WTC11 (cell line): ENCODE data around the gene CTBP1. TPM values are rescaled to one million over a fixed set of nuclear protein-coding genes. Genes with fewer than 3 reads are reported as not detected.
A peak's percentile ranks its signal among the peaks of the same experiment; 100 is the strongest.

Experiments
- ATAC-seq: fragments of 200-7000 bp; cut with Tn5 transposase; 2 replicates; pipeline ENCODE4 v1.10.0; 2021; ENCODE audit warnings: mild to moderate bottlenecking, moderate library complexity
- CTCF ChIA-PET: fragments of 300-600 bp; sonication (Branson Sonifier 250); formaldehyde crosslinking; loops from one replicate; lab custom pipeline; 2021; ENCODE audit warnings: antibody characterized with exemption; lab: Charles Lee
- POLR2A ChIA-PET: fragments of 350-600 bp; sonication (Branson Sonifier 250); formaldehyde crosslinking; loops from one replicate; lab custom pipeline; 2021; ENCODE audit warnings: antibody characterized with exemption; lab: Charles Lee
- DNase-seq: peaks from one replicate; pipeline ENCODE4 v3.0.0; 2021; ENCODE audit warnings: low spot score
- H3K27ac Mint-ChIP-seq: 2 replicates; pipeline ENCODE4 v1.8.0; 2021; ENCODE audit warnings: mixed read lengths
- H3K27me3 Mint-ChIP-seq: 2 replicates; pipeline ENCODE4 v1.8.0; 2021; ENCODE audit warnings: low read depth, mild to moderate bottlenecking, moderate library complexity, mixed read lengths
- H3K36me3 Mint-ChIP-seq: 2 replicates; pipeline ENCODE4 v1.8.0; 2021; ENCODE audit warnings: mixed read lengths
- H3K4me1 Mint-ChIP-seq: 2 replicates; pipeline ENCODE4 v1.8.0; 2022; ENCODE audit warnings: mixed read lengths
- H3K4me3 Mint-ChIP-seq: 2 replicates; pipeline ENCODE4 v1.8.0; 2021; ENCODE audit warnings: mild to moderate bottlenecking, moderate library complexity, mixed read lengths
- H3K9me3 Mint-ChIP-seq: 2 replicates; pipeline ENCODE4 v1.8.0; 2021; ENCODE audit warnings: mixed read lengths
- AR ChIP-seq: fragments of 250-450 bp; sonication (Bioruptor Pico); IDR thresholded peaks from 2 replicates; pipeline ENCODE4 v1.9.0; 2021; ENCODE audit warnings: mild to moderate bottlenecking
- ARID4B ChIP-seq: sonication (generic); formaldehyde crosslinking; IDR thresholded peaks from 2 replicates; pipeline ENCODE4 v1.8.0; 2023; ENCODE audit warnings: missing genetic modification reagents, mild to moderate bottlenecking, borderline replicate concordance
- ATF1 ChIP-seq: sonication (generic); formaldehyde crosslinking; IDR thresholded peaks from 2 replicates; pipeline ENCODE4 v1.8.1; 2023; ENCODE audit warnings: mild to moderate bottlenecking, moderate library complexity, missing genetic modification reagents
- CDX4 ChIP-seq: fragments of 250-450 bp; sonication (Bioruptor Pico); IDR thresholded peaks from 2 replicates; pipeline ENCODE4 v1.9.0; 2021; ENCODE audit warnings: moderate library complexity, mild to moderate bottlenecking, inconsistent platforms, borderline replicate concordance
- ETV6 ChIP-seq: sonication (generic); formaldehyde crosslinking; IDR thresholded peaks from 2 replicates; pipeline ENCODE4 v1.8.1; 2022; ENCODE audit warnings: mild to moderate bottlenecking, missing genetic modification reagents
- FOXK1 ChIP-seq: sonication (generic); formaldehyde crosslinking; IDR thresholded peaks from 2 replicates; pipeline ENCODE4 v1.8.0; 2022; ENCODE audit warnings: mild to moderate bottlenecking, moderate library complexity, missing genetic modification reagents
- GABPB1 ChIP-seq: sonication (generic); formaldehyde crosslinking; IDR thresholded peaks from 2 replicates; pipeline ENCODE4 v1.8.1; 2023; ENCODE audit warnings: mild to moderate bottlenecking, missing genetic modification reagents
- MLX ChIP-seq: sonication (generic); formaldehyde crosslinking; IDR thresholded peaks from 2 replicates; pipeline ENCODE4 v1.8.1; 2023; ENCODE audit warnings: mild to moderate bottlenecking, missing genetic modification reagents, moderate library complexity
- MYBL2 ChIP-seq: sonication (generic); formaldehyde crosslinking; IDR thresholded peaks from 2 replicates; pipeline ENCODE4 v1.8.1; 2023; ENCODE audit warnings: mild to moderate bottlenecking, moderate library complexity, missing genetic modification reagents
- NR3C1 ChIP-seq: sonication (generic); formaldehyde crosslinking; conservative IDR thresholded peaks from 2 replicates; pipeline ENCODE4 v1.8.1; 2023; ENCODE audit warnings: low read depth, mild to moderate bottlenecking, missing genetic modification reagents
- RORB ChIP-seq: fragments of 250-450 bp; sonication (Bioruptor Pico); IDR thresholded peaks from 2 replicates; pipeline ENCODE4 v1.9.0; 2021; ENCODE audit warnings: mild to moderate bottlenecking
- SMAD4 ChIP-seq: sonication (generic); formaldehyde crosslinking; IDR thresholded peaks from 2 replicates; pipeline ENCODE4 v1.8.0; 2022; ENCODE audit warnings: mild to moderate bottlenecking, missing genetic modification reagents
- SOX15 ChIP-seq: fragments of 250-450 bp; sonication (Bioruptor Pico); IDR thresholded peaks from 2 replicates; pipeline ENCODE4 v1.9.0; 2021; ENCODE audit warnings: mild to moderate bottlenecking
- USF2 ChIP-seq: sonication (generic); formaldehyde crosslinking; IDR thresholded peaks from 2 replicates; pipeline ENCODE4 v1.8.1; 2023; ENCODE audit warnings: mild to moderate bottlenecking, missing genetic modification reagents, moderate library complexity
- ZNF281 ChIP-seq: sonication (generic); formaldehyde crosslinking; IDR thresholded peaks from 2 replicates; pipeline ENCODE4 v1.8.0; 2023; ENCODE audit warnings: mild to moderate bottlenecking, missing genetic modification reagents
- ZNF423 ChIP-seq: fragments of 250-450 bp; sonication (Bioruptor Pico); IDR thresholded peaks from 2 replicates; pipeline ENCODE4 v2.1.2; 2022; ENCODE audit warnings: mild to moderate bottlenecking, moderate library complexity
- ZNF512 ChIP-seq: sonication (generic); formaldehyde crosslinking; IDR thresholded peaks from 2 replicates; pipeline ENCODE4 v1.8.1; 2022; ENCODE audit warnings: missing genetic modification reagents, borderline replicate concordance
- ZSCAN18 ChIP-seq: fragments of 250-450 bp; sonication (Bioruptor Pico); IDR thresholded peaks from 2 replicates; pipeline ENCODE4 v2.1.2; 2022; ENCODE audit warnings: mild to moderate bottlenecking, moderate library complexity
- total RNA-seq: library from RNA; stranded (reverse); gene quantifications from 3 replicates; pipeline ENCODE4 v1.2.3, GENCODE V29; 2021

CTBP1 gene
- total RNA-seq, 1 experiment from 2014 or later = 143 TPM

GRCh38 chr4:1207603-1208265, 41.2 kb downstream of the CTBP1 start:
- H3K36me3 Mint-ChIP-seq = peaks cover 2% of the 10 kb centered on the region; the same call in 1 of the 2 replicates
- H3K9me3 Mint-ChIP-seq = no peaks in the 10 kb centered on the region
- H3K27me3 Mint-ChIP-seq = no peaks in the 10 kb centered on the region
- ChIA-PET CTCF (no interaction called here), POLR2A (no interaction called here)
- no peak overlapping the region for H3K27ac Mint-ChIP-seq
- TF ChIP-seq USF2 (no peak), ATF1 (CRISPR knock-in tag) (no peak), ZNF423 (CRISPR knock-in tag) (no peak), ZSCAN18 (CRISPR knock-in tag) (no peak), RORB (CRISPR knock-in tag) (no peak), CDX4 (CRISPR knock-in tag) (no peak), FOXK1 (no peak), NR3C1 (CRISPR knock-in tag) (no peak), ZNF281 (no peak), ETV6 (CRISPR knock-in tag) (no peak), SOX15 (no peak), ARID4B (CRISPR knock-in tag) (no peak), ZNF512 (CRISPR knock-in tag) (no peak), GABPB1 (no peak), MLX (CRISPR knock-in tag) (no peak), MYBL2 (CRISPR knock-in tag) (no peak), SMAD4 (CRISPR knock-in tag) (no peak), AR (CRISPR knock-in tag) (no peak)
- ATAC-seq = no peak
- peak; percentile 11 for DNase-seq
- no peak overlapping the region for H3K4me3 Mint-ChIP-seq
- no peaks in the 10 kb centered on the region for H3K4me1 Mint-ChIP-seq
